Transverse colon (tissue), 4 donors: ENCODE data around the gene PTX4. TPM values are rescaled to one million over a fixed set of nuclear protein-coding genes. Genes with fewer than 3 reads are reported as not detected.

ENCODE experiments used
- DNase-seq: peaks from one replicate; pipeline ENCODE4 v3.0.0-alpha.2; 2019
- H3K27ac ChIP-seq, 4 donors: fragments of 200-600 bp; sonication (generic); 2 replicates each; pipeline ENCODE4 v1.5.1; 2016 to 2018; ENCODE audit warnings: inconsistent platforms in 4 of 4
- H3K27me3 ChIP-seq: fragments of 200-600 bp; sonication (generic); 2 replicates; pipeline ENCODE4 v1.5.1; 2017; ENCODE audit warnings: inconsistent platforms
- H3K36me3 ChIP-seq, 4 donors: fragments of 200-600 bp; sonication (generic); 2 replicates each; pipeline ENCODE4 v1.5.1; 2017 to 2019; ENCODE audit warnings: inconsistent platforms in 4 of 4
- H3K4me1 ChIP-seq, 4 donors: fragments of 200-600 bp; sonication (generic); 2 replicates each; pipeline ENCODE4 v1.5.1; 2017 to 2020; ENCODE audit warnings: inconsistent platforms in 4 of 4
- H3K4me3 ChIP-seq, 4 donors: fragments of 200-600 bp; sonication (generic); 1 replicate in 1 of 4; 2 replicates in 3 of 4; pipeline versions ENCODE4 v1.5.1 to v1.6.1; 2017 to 2019; ENCODE audit warnings: inconsistent platforms in 4 of 4
- H3K9me3 ChIP-seq, 2 donors: fragments of 200-600 bp; sonication (generic); 2 replicates each; pipeline ENCODE4 v1.5.1; 2017 to 2019; ENCODE audit warnings: inconsistent platforms in 2 of 2
- CTCF ChIP-seq, 5 experiments: fragments of 200-600 bp in 3 of 5; fragments of 450-650 bp in 2 of 5; sonication (generic) in 3 of 5; IDR thresholded peaks; 1 replicate in 2 of 5; 2 replicates in 3 of 5; pipeline ENCODE4 v1.5.1; 2016 to 2017; ENCODE audit warnings: antibody characterized with exemption in 5 of 5, inconsistent platforms in 3 of 5, mild to moderate bottlenecking in 2 of 5, moderate library complexity in 1 of 5
- EP300 ChIP-seq: sonication (generic); formaldehyde crosslinking; IDR thresholded peaks from one replicate; pipeline ENCODE4 v1.6.1; 2017; ENCODE audit warnings: antibody characterized with exemption, low read depth
- POLR2A ChIP-seq: fragments of 450-650 bp; IDR thresholded peaks from one replicate; pipeline ENCODE4 v1.6.1; 2016; ENCODE audit warnings: antibody characterized with exemption, mild to moderate bottlenecking, moderate library complexity
- POLR2AphosphoS5 ChIP-seq, 3 donors: sonication (generic); formaldehyde crosslinking; IDR thresholded peaks; one replicate each; pipeline ENCODE4 v1.6.1; 2016; ENCODE audit warnings: antibody characterized with exemption in 3 of 3
- WGBS, 2 donors: methylation state at CpG; one replicate each; pipeline ENCODE4 v1.1.5; 2018; ENCODE audit warnings: low coverage in 1 of 2; 5-methylcytosine and 5-hydroxymethylcytosine counted together
- in situ Hi-C, 4 donors: fragments of 200-750 bp; cut with MboI; loops; one replicate each; pipeline versions ENCODE4 v1.15.0 to v1.15.1; 2017; ENCODE audit warnings: low sequenced_read_pairs in 3 of 4, low pct_ligation_motif_present in 1 of 4, low pct_unique_long_range_greater_than_20kb in 1 of 4
- intact Hi-C: fragments of 100-400 bp; cut with DNase I; formaldehyde crosslinking; loops from one replicate; pipeline ENCODE4 v1.15.1; 2023; ENCODE audit warnings: low total_unique reads
- total RNA-seq, 4 donors: library from RNA; depleted of rRNA; stranded (reverse); fragments of >200 nt; gene quantifications; one replicate each; pipeline ENCODE4 v1.1.0, GENCODE V29; 2016

The PTX4 gene
- total RNA-seq, 4 donors from 2014 or later, result not detected

- Histone ChIP-seq H3K4me1 (peaks cover 12 to 49% (median 25%) of the 10 kb centered on the region in 4 donors), H3K36me3 (no peaks in the 10 kb centered on the region), H3K27ac (peak overlapping the region; percentile 80 to 97 (median 86)), H3K4me3 (peak overlapping the region; percentile 30 to 53 (median 41)), H3K9me3 (no peaks in the 10 kb centered on the region), H3K27me3 (no peaks in the 10 kb centered on the region)
- intact Hi-C loops (no loop called here), in situ Hi-C loops (no loop called here)
- no peak for DNase-seq
- TF ChIP-seq POLR2AphosphoS5 (IDR thresholded peaks at IDR 0.05), result no peak
- TF ChIP-seq CTCF (IDR thresholded peaks at IDR 0.05), result no peak
- TF ChIP-seq EP300, result no peak
- no peak for TF ChIP-seq POLR2A
- WGBS, 2 donors, result 67% methylated on average over 33 of the region's 39 CpGs; no CpG with 5 or more reads in 1 of the 2 donors
These were observed 46.9 kb upstream of the PTX4 start for GRCh38 chr16:1535391-1536291.

- no peaks in the 10 kb centered on the region for H3K9me3 ChIP-seq
- no peak for TF ChIP-seq POLR2A
- TF ChIP-seq CTCF (IDR thresholded peaks at IDR 0.05), result no peak
- TF ChIP-seq POLR2AphosphoS5 (IDR thresholded peaks at IDR 0.05), result no peak
- no peak for TF ChIP-seq EP300
- intact Hi-C loops, result no loop called here
- WGBS, 2 donors, result 54 to 78% methylated on average over 5 to 57 of the region's 57 CpGs
- H3K4me3 ChIP-seq, result peak overlapping the region; percentile 30 to 53 (median 41)
- peak overlapping the region; percentile 80 to 97 (median 86) for H3K27ac ChIP-seq
- no peaks in the 10 kb centered on the region for H3K27me3 ChIP-seq
- no peak for DNase-seq
- H3K36me3 ChIP-seq, result no peaks in the 10 kb centered on the region
- in situ Hi-C loops, result no loop called here
- peaks cover 12 to 49% (median 29%) of the 10 kb centered on the region in 4 donors for H3K4me1 ChIP-seq
These were observed 45.6 kb upstream of the PTX4 start for GRCh38 chr16:1534021-1535020.

GRCh38 chr16:1533443-1533951 lies 44.8 kb upstream of the PTX4 start, which contains the start of gene TMEM204:
Gene TMEM204, plus strand, starts transcription at chr16:1533666. Its CDS starts 610 bp downstream, at chr16:1534276.
- WGBS, 2 donors, result 51% methylated on average over 25 of the region's 27 CpGs; no CpG with 5 or more reads in 1 of the 2 donors
- Histone ChIP-seq H3K4me3 (peak within 1 kb of the TSS; percentile 30 to 53 (median 41)), H3K9me3 (no peaks in the 10 kb centered on the region), H3K27me3 (no peaks in the 10 kb centered on the region), H3K27ac (peak within 1 kb of the TSS; percentile 80 to 97 (median 86)), H3K36me3 (no peaks in the 10 kb centered on the region), H3K4me1 (peaks cover 12 to 44% (median 29%) of the 10 kb centered on the region in 4 donors)
- in situ Hi-C loops (no loop called here), intact Hi-C loops (no loop called here)
- DNase-seq, result peak; percentile 59
- TF ChIP-seq POLR2AphosphoS5 (IDR thresholded peaks at IDR 0.05), result peak; percentile 76 to 80 (median 79)
- peak; percentile 68 for TF ChIP-seq POLR2A
- no peak for TF ChIP-seq CTCF (IDR thresholded peaks at IDR 0.05)
